ENCODE data around the gene LMTK3.
A peak's percentile ranks its signal among the peaks of the same experiment; 100 is the strongest.

LMTK3 gene

GRCh38 chr19:48446579-48446978, 65.1 kb downstream of the LMTK3 start:
- DNase-seq (ENCODE audit: low spot score), result no peak

- DNase-seq (ENCODE audit: low spot score), result peak; percentile 94
Measured at GRCh38 chr19:48445606-48446481, 65.8 kb downstream of the LMTK3 start, which contains the start of gene GRWD1. TSS of gene GRWD1 (plus strand) at chr19:48445983. CDS start at chr19:48446006, 23 bp downstream.

- DNase-seq (ENCODE audit: low spot score), result peak; percentile 93
Measured at GRCh38 chr19:48445256-48445605, 66.4 kb downstream of the LMTK3 start.

GRCh38 chr19:48444936-48445200, 66.8 kb downstream of the LMTK3 start:
- no peak for DNase-seq (ENCODE audit: low spot score)

- DNase-seq (ENCODE audit: low spot score), result no peak
Measured at GRCh38 chr19:48444129-48444935, 67.3 kb downstream of the LMTK3 start.

GRCh38 chr19:48443731-48444128, 67.9 kb downstream of the LMTK3 start:
- no peak for DNase-seq (ENCODE audit: low spot score)

GRCh38 chr19:48443256-48443655, 68.4 kb downstream of the LMTK3 start:
- no peak for DNase-seq (ENCODE audit: low spot score)

- DNase-seq (ENCODE audit: low spot score), result no peak
Measured at GRCh38 chr19:48442116-48443035, 69.3 kb downstream of the LMTK3 start.

- no peak for DNase-seq (ENCODE audit: low spot score)
Measured at GRCh38 chr19:48441360-48442050, 70.1 kb downstream of the LMTK3 start.

GRCh38 chr19:48436586-48436985, 75.0 kb downstream of the LMTK3 start:
- no peak for DNase-seq (ENCODE audit: low spot score)
